Glutamatergic neuron (in vitro differentiated cells): ENCODE data around the gene MTPN. TPM values are rescaled to one million over a fixed set of nuclear protein-coding genes. Genes with fewer than 3 reads are reported as not detected.

ENCODE experiments used
- DNase-seq: peaks from one replicate; pipeline ENCODE4 v3.0.0; 2022
- H3K27ac Mint-ChIP-seq: one replicate; pipeline ENCODE4 v1.8.0; 2020; ENCODE audit warnings: mild to moderate bottlenecking, mixed read lengths, inconsistent platforms; ENCODE audit not compliant: unreplicated experiment
- H3K27me3 Mint-ChIP-seq: one replicate; pipeline ENCODE4 v1.8.0; 2020; ENCODE audit warnings: mild to moderate bottlenecking, moderate library complexity, mixed read lengths, inconsistent platforms; ENCODE audit not compliant: unreplicated experiment
- H3K36me3 Mint-ChIP-seq: one replicate; pipeline ENCODE4 v1.8.0; 2020; ENCODE audit warnings: mild to moderate bottlenecking, mixed read lengths, inconsistent platforms; ENCODE audit not compliant: unreplicated experiment
- H3K4me1 Mint-ChIP-seq: one replicate; pipeline ENCODE4 v1.8.0; 2020; ENCODE audit warnings: mild to moderate bottlenecking, low read depth, mixed read lengths, inconsistent platforms; ENCODE audit not compliant: unreplicated experiment
- H3K4me3 Mint-ChIP-seq: one replicate; pipeline ENCODE4 v1.8.0; 2020; ENCODE audit warnings: mild to moderate bottlenecking, mixed read lengths, inconsistent platforms; ENCODE audit not compliant: unreplicated experiment
- H3K9me3 Mint-ChIP-seq: one replicate; pipeline ENCODE4 v1.8.0; 2020; ENCODE audit warnings: mild to moderate bottlenecking, moderate library complexity, mixed read lengths, inconsistent platforms; ENCODE audit not compliant: unreplicated experiment
- CTCF ChIP-seq: fragments of 200-600 bp; sonication (generic); IDR thresholded peaks from one replicate; pipeline ENCODE4 v1.5.0; 2021; ENCODE audit not compliant: partially characterized antibody, unreplicated experiment
- total RNA-seq: library from RNA; stranded (reverse); fragmentation: NEBNext Ultra II Directional; extraction: Animal tissue kit (Norgen Biotek cat#: 25700); gene quantifications from one replicate; pipeline ENCODE4 v1.2.1, GENCODE V29; 2021; ENCODE audit not compliant: unreplicated experiment

MTPN gene
- total RNA-seq, 1 donor from 2014 or later = 181 TPM

DNA sequence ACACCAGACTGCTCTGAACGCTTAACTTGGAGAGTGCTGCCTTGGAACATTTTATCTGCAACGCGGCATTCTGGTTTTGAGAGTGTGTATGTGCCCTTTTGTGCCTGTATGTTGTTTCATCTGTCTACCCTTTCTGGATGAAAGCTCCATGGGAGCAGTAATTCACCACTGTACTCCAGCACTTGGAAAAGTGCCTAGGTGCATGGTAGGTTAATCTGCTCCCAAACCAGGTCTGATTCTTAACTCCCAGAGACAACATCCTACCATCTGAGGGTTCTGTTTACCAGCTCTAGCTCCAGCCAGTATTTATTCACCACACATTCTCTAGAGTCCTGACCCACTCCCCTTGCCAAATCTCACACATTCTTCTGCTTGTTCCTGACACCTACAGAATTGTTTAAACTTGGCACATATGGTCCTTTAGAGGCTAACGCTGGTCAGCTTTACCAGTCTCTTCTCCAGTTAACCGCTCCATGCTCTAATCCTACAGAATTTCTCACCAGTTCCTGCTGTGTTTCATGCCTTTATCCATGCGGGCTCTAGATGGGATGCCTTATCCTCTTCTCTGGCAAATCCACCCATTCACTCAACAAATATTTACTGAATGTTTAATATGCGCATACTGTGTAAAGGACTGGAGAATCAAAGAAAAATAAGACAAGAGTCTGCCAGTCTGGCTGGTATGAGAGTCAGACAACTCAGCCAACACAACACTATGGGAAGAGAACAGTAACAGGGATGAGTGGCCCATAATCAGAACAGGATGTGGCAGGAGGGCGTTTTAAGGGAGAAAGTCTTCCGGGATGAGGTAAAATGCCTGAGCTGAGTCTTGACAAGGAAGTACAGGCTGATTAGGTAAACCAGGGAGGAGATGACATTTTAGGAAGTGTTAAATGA is 46.3 kb downstream of the MTPN start:
- no peak for TF ChIP-seq CTCF
- Mint-ChIP-seq H3K4me3 (no peak overlapping the region), H3K27ac (peak overlapping the region; percentile 76), H3K4me1 (peaks cover 38% of the 10 kb centered on the region), H3K36me3 (no peaks in the 10 kb centered on the region), H3K27me3 (peaks cover 2% of the 10 kb centered on the region), H3K9me3 (no peaks in the 10 kb centered on the region)
- no peak for DNase-seq

- Mint-ChIP-seq H3K27me3 (peaks cover 2% of the 10 kb centered on the region), H3K9me3 (no peaks in the 10 kb centered on the region), H3K4me3 (no peak overlapping the region), H3K36me3 (no peaks in the 10 kb centered on the region), H3K4me1 (peaks cover 36% of the 10 kb centered on the region), H3K27ac (no peak overlapping the region)
- DNase-seq = no peak
- no peak for TF ChIP-seq CTCF
These were observed 47.4 kb downstream of the MTPN start for GRCh38 chr7:135929722-135930141.

- Mint-ChIP-seq H3K4me1 (peaks cover 33% of the 10 kb centered on the region), H3K27me3 (no peaks in the 10 kb centered on the region), H3K4me3 (no peak overlapping the region), H3K36me3 (no peaks in the 10 kb centered on the region), H3K9me3 (no peaks in the 10 kb centered on the region), H3K27ac (no peak overlapping the region)
- no peak for TF ChIP-seq CTCF
- DNase-seq = no peak
These were observed 47.9 kb downstream of the MTPN start for GRCh38 chr7:135929249-135929648.

- no peak overlapping the region for H3K27ac Mint-ChIP-seq
- no peaks in the 10 kb centered on the region for H3K9me3 Mint-ChIP-seq
- H3K27me3 Mint-ChIP-seq = no peaks in the 10 kb centered on the region
- H3K4me1 Mint-ChIP-seq = peaks cover 34% of the 10 kb centered on the region
- H3K36me3 Mint-ChIP-seq = no peaks in the 10 kb centered on the region
- no peak overlapping the region for H3K4me3 Mint-ChIP-seq
- no peak for DNase-seq
- TF ChIP-seq CTCF = no peak
These were observed 49.0 kb downstream of the MTPN start for GRCh38 chr7:135928136-135928535.

DNA sequence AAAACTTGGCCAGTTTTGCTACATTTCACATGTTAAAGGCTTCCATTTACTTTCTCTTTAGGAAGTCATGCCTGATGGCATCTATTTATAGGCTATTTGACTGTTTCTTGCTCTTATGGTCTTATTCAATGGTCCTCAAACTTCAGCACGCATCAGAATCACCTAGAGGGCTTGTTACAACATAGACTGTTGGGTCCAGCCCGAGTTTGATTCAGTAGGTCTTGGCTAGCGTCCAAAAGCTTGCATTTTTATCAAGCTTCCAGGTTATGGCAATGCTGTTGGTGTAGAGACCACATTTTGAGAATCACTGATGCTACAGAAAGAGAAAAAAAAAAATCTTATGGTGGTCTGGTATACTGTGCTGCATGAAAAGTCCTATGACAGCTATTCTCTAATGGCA is 51.9 kb downstream of the MTPN start:
- H3K9me3 Mint-ChIP-seq = peaks cover 2% of the 10 kb centered on the region

More for the DNA sequence above, 51.9 kb downstream of the MTPN start:
- Mint-ChIP-seq H3K27ac (no peak overlapping the region), H3K36me3 (peaks cover 4% of the 10 kb centered on the region), H3K4me1 (peaks cover 20% of the 10 kb centered on the region), H3K27me3 (no peaks in the 10 kb centered on the region), H3K4me3 (no peak overlapping the region)
- no peak for DNase-seq
- TF ChIP-seq CTCF = no peak
